ENCODE results near the gene IZUMO4. TPM values are rescaled to one million over a fixed set of nuclear protein-coding genes. Genes with fewer than 3 reads are reported as not detected.
A peak's percentile ranks its signal among the peaks of the same experiment; 100 is the strongest.

Gene IZUMO4
- total and polyA plus RNA-seq, 9 donors = 1.8 to 31.7 (median 10.7) TPM

DNA sequence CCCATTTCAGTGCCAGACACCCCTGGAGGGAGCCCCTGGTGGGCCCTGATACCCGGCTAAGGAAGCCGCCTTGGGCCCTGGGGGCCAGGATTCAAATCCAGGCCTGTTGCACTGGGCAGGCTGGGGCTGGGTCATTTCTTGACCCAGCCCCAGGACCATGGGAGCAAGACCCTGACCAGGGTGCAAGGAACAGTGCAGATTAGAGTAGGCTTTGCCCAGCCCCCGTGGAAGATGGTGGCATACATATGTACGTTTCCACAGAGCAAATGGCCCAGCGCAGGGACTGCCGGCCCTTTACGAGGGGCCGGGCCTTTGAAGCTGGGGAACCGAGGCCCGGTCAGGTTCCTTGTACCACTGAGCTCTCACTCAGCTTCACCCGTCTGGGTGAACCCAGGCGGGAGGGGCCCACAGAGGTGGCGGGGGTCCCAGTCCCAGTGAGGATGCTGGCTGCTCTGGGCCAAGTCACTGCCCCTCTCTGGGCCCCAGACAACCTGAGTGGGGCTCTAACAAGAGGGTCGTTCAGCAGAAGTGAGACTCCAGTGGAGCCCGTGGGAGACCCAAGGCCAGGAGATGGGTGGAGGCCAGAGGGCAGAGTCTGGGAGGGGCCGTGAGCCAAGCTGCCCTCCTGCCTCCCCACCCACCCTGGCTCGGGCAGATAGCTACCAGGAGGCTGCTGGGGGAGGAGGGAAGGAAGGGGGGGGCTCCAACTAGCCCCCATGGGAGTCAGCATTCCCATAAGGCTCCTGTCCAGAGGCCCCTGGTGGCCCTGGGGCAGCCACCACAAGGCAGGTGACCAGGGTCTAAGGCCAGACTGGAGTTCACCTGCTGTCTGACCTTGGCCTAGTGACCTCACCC lies 48.4 kb upstream of the IZUMO4 start:
- H3K36me3 ChIP-seq = no peaks in the 10 kb centered on the region
- peak overlapping the region; percentile 88 for H3K4me3 ChIP-seq
- 65 to 72% (median 66%) methylated on average over 16 to 17 of the region's 17 CpGs for WGBS, 3 donors
- peak in 3 of 5 donors; percentile 39 to 56 (median 47) for DNase-seq
- intact Hi-C loops (cut with DNase I) = loop anchor here in 1 of 4 donors (10.0 kb wide), 1 partner anchor 804 kb away; the partner anchor contains the start of genes ATP5F1D and MIDN
- peaks cover 27% of the 10 kb centered on the region for H3K4me1 ChIP-seq (ENCODE audit: insufficient read depth)
- peak overlapping the region; percentile 87 to 92 for H3K27ac ChIP-seq
- TF ChIP-seq POLR2A (IDR thresholded peaks at IDR 0.05) (no peak), EP300 (IDR thresholded peaks at IDR 0.05) (no peak)
- TF ChIP-seq, protein P1, sequence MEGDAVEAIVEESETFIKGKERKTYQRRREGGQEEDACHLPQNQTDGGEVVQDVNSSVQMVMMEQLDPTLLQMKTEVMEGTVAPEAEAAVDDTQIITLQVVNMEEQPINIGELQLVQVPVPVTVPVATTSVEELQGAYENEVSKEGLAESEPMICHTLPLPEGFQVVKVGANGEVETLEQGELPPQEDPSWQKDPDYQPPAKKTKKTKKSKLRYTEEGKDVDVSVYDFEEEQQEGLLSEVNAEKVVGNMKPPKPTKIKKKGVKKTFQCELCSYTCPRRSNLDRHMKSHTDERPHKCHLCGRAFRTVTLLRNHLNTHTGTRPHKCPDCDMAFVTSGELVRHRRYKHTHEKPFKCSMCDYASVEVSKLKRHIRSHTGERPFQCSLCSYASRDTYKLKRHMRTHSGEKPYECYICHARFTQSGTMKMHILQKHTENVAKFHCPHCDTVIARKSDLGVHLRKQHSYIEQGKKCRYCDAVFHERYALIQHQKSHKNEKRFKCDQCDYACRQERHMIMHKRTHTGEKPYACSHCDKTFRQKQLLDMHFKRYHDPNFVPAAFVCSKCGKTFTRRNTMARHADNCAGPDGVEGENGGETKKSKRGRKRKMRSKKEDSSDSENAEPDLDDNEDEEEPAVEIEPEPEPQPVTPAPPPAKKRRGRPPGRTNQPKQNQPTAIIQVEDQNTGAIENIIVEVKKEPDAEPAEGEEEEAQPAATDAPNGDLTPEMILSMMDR (IDR thresholded peaks at IDR 0.05) = no peak
- H3K27me3 ChIP-seq = no peaks in the 10 kb centered on the region
- H3K9me3 ChIP-seq = no peaks in the 10 kb centered on the region

DNA sequence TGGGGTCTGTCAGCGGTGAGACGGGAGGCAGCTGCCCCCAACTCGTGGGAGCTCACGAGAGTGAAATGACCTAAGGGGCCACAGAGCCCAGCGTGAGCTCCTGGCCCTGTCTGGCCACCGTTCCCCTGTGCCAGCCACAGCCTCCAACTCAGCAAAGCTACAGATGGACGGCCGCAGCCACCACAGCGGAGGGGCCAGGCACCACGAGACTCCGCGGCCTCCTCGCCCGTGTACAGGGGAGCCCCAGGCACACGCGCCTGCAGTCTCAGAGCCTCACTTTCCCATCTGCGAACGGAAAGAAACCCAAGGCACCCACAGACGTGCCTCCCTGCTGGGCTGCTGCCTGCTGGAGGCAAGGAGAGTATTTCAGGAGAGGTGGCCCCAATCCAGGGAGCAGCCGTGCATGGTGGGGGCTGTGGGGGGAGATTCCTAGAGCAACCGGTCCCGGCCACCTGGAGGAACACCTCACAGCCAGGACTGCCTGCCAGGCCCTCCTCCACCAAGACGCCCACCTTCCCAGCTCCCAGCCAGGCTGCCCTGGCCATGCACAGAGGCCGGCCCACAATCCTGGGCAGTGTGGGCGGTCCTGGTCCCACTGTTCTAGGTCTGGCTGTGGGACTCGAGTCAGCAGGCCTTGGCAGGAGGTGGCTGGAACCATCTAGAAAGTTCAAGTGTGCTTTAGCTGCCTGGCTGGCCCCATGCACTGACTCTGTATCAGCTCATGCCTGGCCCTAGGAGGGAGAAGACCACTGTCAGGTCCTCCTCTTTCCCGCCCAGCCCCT lies 47.6 kb upstream of the IZUMO4 start:
- H3K4me1 ChIP-seq (ENCODE audit: insufficient read depth) = peaks cover 30% of the 10 kb centered on the region
- peak overlapping the region; percentile 88 for H3K4me3 ChIP-seq
- DNase-seq = peak in 4 of 5 donors; percentile 44 to 55 (median 52)
- TF ChIP-seq EP300 (IDR thresholded peaks at IDR 0.05) = no peak
- TF ChIP-seq POLR2A (IDR thresholded peaks at IDR 0.05) = no peak
- TF ChIP-seq, protein P1 (IDR thresholded peaks at IDR 0.05) = no peak
- H3K27ac ChIP-seq = peak overlapping the region; percentile 87 to 92
- H3K9me3 ChIP-seq = no peaks in the 10 kb centered on the region
- 33 to 46% (median 41%) methylated on average over 26 to 27 of the region's 27 CpGs for WGBS, 3 donors
- H3K36me3 ChIP-seq = no peaks in the 10 kb centered on the region
- no peaks in the 10 kb centered on the region for H3K27me3 ChIP-seq
- intact Hi-C loops (cut with DNase I) = loop anchor here in 1 of 4 donors (10.0 kb wide), 1 partner anchor 804 kb away; the partner anchor contains the start of genes ATP5F1D and MIDN

GRCh38 chr19:2049741-2050348 lies 46.9 kb upstream of the IZUMO4 start:
- Histone ChIP-seq H3K27ac (peak overlapping the region; percentile 87 to 92), H3K4me3 (peak overlapping the region; percentile 88), H3K4me1 (ENCODE audit: insufficient read depth) (peaks cover 35% of the 10 kb centered on the region), H3K27me3 (no peaks in the 10 kb centered on the region), H3K9me3 (no peaks in the 10 kb centered on the region), H3K36me3 (no peaks in the 10 kb centered on the region)
- TF ChIP-seq EP300 (IDR thresholded peaks at IDR 0.05) (no peak), POLR2A (IDR thresholded peaks at IDR 0.05) (peak; percentile 85)
- TF ChIP-seq, protein P1 (IDR thresholded peaks at IDR 0.05) = no peak
- DNase-seq = peak; percentile 79 to 90 (median 85)
- 0 to 1% (median 0%) methylated on average over 15 to 16 of the region's 16 CpGs for WGBS, 3 donors
- intact Hi-C loops (cut with DNase I) = loop anchor here in 1 of 4 donors (10.0 kb wide), 1 partner anchor 805 kb away; the partner anchor contains the start of genes ATP5F1D and MIDN
